ENCODE results near the gene KPNA6. TPM values are rescaled to one million over a fixed set of nuclear protein-coding genes. Genes with fewer than 3 reads are reported as not detected.

The KPNA6 gene
- total and polyA plus RNA-seq, 9 of the 15 experiments (the other 6 are each of a cell fraction or from before 2014, with no cell fraction given), result 20.1 to 54.6 (median 32.2) TPM

DNA sequence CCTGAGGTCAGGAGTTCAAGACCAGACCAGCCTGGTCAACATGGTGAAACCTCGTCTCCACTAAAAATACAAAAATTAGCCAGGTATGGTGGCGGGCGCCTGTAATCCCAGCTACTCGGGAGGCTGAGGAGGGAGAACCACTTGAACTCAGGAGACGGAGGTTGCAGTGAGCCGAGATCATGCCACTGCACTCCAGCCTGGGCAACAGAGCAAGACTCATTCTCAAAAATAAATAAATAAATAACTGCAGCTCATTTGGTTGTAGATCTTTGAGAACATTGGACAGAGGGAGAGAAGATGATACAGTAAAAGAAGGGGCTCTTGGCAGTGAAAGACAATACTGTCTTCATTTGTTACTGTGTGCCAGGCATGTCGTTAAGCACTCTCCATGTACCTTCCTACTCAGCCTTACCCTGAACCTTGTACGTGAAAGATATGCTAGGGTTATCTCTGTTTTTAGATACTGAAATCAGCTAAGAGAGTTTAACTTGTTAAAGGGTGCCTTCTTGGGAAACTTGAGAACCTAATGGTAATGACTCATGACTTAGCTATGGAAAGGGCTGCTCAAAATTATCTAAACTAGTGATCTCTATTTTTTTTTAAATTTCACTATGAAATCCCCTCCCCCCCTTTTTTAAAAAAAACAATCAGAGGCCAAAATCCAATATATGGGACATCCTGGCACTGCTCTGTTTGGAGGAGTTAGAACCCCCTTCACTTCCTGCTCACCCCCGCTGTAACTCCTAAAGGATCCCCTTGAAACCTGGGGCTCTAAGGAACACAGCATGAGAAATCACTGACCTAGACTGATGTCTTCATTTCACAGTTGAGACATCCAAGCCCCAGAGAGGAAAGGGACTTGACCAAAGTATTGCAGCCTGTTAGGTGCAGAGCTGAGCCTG is 6.8 kb upstream of the KPNA6 start (continued):
- TF ChIP-seq NR2C2 (CRISPR knock-in tag; IDR thresholded peaks at IDR 0.05) (no peak), NR2C2 (tag; IDR thresholded peaks at IDR 0.05) (peak; percentile 36; the same call in 1 of the 2 replicates), ZFP1 (CRISPR knock-in tag; IDR thresholded peaks at IDR 0.05) (no peak), SMARCE1 (IDR thresholded peaks at IDR 0.05) (peak; percentile 91), TEAD4 (IDR thresholded peaks at IDR 0.05; ENCODE audit: low read length) (peak; percentile 80), TEAD4 (CRISPR knock-in tag; IDR thresholded peaks at IDR 0.05; ENCODE audit: borderline replicate concordance) (no peak), EP300 (IDR thresholded peaks at IDR 0.05; ENCODE audit: low read length) (peak; percentile 50), SOX6 (IDR thresholded peaks at IDR 0.05) (peak; percentile 70), ZNF76 (CRISPR knock-in tag; IDR thresholded peaks at IDR 0.05; ENCODE audit: borderline replicate concordance) (0 out of 2 replicates have a peak, but pooled peaks have one; percentile 24), ZNF121 (CRISPR knock-in tag; conservative IDR thresholded peaks at IDR 0.05) (peak; percentile 83), JUND (IDR thresholded peaks at IDR 0.05; ENCODE audit: borderline replicate concordance, low read depth, low read length) (peak; percentile 97), JUND (tag; IDR thresholded peaks at IDR 0.05; ENCODE audit: borderline replicate concordance, low read depth, low read length) (peak; percentile 98), ARNT (IDR thresholded peaks at IDR 0.05) (peak in 1 of 2 experiments; percentile 66; a peak in 2 of 4 replicates), ZNF766 (CRISPR knock-in tag; conservative IDR thresholded peaks at IDR 0.05) (peak; percentile 49; the same call in 1 of the 2 replicates), CBFA2T3 (IDR thresholded peaks at IDR 0.05) (0 out of 2 replicates have a peak, but pooled peaks have one; percentile 22), FOXM1 (IDR thresholded peaks at IDR 0.05; ENCODE audit: low read depth) (peak; percentile 97), FOXM1 (CRISPR knock-in tag; IDR thresholded peaks at IDR 0.05; ENCODE audit: low read depth) (peak; percentile 9; the same call in 1 of the 2 replicates), ATF7 (IDR thresholded peaks at IDR 0.05) (peak; percentile 61), FOS (IDR thresholded peaks at IDR 0.05; ENCODE audit: extremely low read depth, insufficient read length) (peak; percentile 35), MYC (IDR thresholded peaks at IDR 0.05; ENCODE audit: low read depth, low read length) (0 out of 2 replicates have a peak, but pooled peaks have one; percentile 9), MYC (CRISPR knock-in tag; IDR thresholded peaks at IDR 0.05; ENCODE audit: borderline replicate concordance, low read depth) (no peak), ZNF175 (CRISPR knock-in tag; IDR thresholded peaks at IDR 0.05; ENCODE audit: low read depth) (no peak), TCF7L2 (IDR thresholded peaks at IDR 0.05; ENCODE audit: low read depth, low read length) (no peak), ZNF384 (IDR thresholded peaks at IDR 0.05; ENCODE audit: low read depth, low read length) (peak; percentile 95), CAMTA2 (CRISPR knock-in tag; conservative IDR thresholded peaks at IDR 0.05) (no peak)
- TF ChIP-seq, protein P1, sequence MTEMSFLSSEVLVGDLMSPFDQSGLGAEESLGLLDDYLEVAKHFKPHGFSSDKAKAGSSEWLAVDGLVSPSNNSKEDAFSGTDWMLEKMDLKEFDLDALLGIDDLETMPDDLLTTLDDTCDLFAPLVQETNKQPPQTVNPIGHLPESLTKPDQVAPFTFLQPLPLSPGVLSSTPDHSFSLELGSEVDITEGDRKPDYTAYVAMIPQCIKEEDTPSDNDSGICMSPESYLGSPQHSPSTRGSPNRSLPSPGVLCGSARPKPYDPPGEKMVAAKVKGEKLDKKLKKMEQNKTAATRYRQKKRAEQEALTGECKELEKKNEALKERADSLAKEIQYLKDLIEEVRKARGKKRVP (CRISPR knock-in tag; IDR thresholded peaks at IDR 0.05), result no peak
- TF ChIP-seq, protein P2, sequence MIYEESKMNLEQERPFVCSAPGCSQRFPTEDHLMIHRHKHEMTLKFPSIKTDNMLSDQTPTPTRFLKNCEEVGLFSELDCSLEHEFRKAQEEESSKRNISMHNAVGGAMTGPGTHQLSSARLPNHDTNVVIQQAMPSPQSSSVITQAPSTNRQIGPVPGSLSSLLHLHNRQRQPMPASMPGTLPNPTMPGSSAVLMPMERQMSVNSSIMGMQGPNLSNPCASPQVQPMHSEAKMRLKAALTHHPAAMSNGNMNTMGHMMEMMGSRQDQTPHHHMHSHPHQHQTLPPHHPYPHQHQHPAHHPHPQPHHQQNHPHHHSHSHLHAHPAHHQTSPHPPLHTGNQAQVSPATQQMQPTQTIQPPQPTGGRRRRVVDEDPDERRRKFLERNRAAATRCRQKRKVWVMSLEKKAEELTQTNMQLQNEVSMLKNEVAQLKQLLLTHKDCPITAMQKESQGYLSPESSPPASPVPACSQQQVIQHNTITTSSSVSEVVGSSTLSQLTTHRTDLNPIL (CRISPR knock-in tag; IDR thresholded peaks at IDR 0.05), result no peak
